GM23248 (cell line): ENCODE results near the gene PLA2G5. TPM values are rescaled to one million over a fixed set of nuclear protein-coding genes. Genes with fewer than 3 reads are reported as not detected.

Experiments used
- DNase-seq: peaks from one replicate; pipeline ENCODE4 v3.0.0-alpha.2; 2015
- H2AFZ ChIP-seq: fragments of 200-600 bp; sonication (generic); 2 replicates; pipeline ENCODE4 v1.6.1; 2016; ENCODE audit warnings: antibody characterized with exemption
- H3F3A ChIP-seq: fragments of 200-600 bp; sonication (generic); 2 replicates; pipeline ENCODE4 v1.6.1; 2016; ENCODE audit warnings: mild to moderate bottlenecking, antibody characterized with exemption, mixed run types; ENCODE audit not compliant: insufficient read depth
- H3K27ac ChIP-seq: fragments of 200-600 bp; sonication (generic); 2 replicates; pipeline ENCODE4 v1.5.1; 2016; ENCODE audit warnings: mild to moderate bottlenecking
- H3K27me3 ChIP-seq: fragments of 200-600 bp; sonication (generic); replicated peaks from 2 replicates; pipeline ENCODE4 v1.6.1; 2016; ENCODE audit warnings: mild to moderate bottlenecking; ENCODE audit not compliant: insufficient read depth
- H3K36me3 ChIP-seq: fragments of 200-600 bp; sonication (generic); 2 replicates; pipeline ENCODE4 v1.6.1; 2016; ENCODE audit warnings: low read depth, mild to moderate bottlenecking
- H3K4me1 ChIP-seq: fragments of 200-600 bp; sonication (generic); 2 replicates; pipeline ENCODE4 v1.6.1; 2016; ENCODE audit warnings: mild to moderate bottlenecking; ENCODE audit not compliant: insufficient read depth
- H3K4me2 ChIP-seq: fragments of 200-600 bp; sonication (generic); one replicate; pipeline ENCODE4 v1.6.1; 2016; ENCODE audit warnings: mild to moderate bottlenecking; ENCODE audit not compliant: unreplicated experiment
- H3K4me3 ChIP-seq: fragments of 200-600 bp; sonication (generic); 2 replicates; pipeline ENCODE4 v1.5.1; 2016; ENCODE audit warnings: mild to moderate bottlenecking
- H3K79me2 ChIP-seq: fragments of 200-600 bp; sonication (generic); 2 replicates; pipeline ENCODE4 v1.6.1; 2016; ENCODE audit warnings: mild to moderate bottlenecking; ENCODE audit not compliant: insufficient read depth
- H3K9ac ChIP-seq: fragments of 200-600 bp; sonication (generic); 2 replicates; pipeline ENCODE4 v1.6.1; 2016; ENCODE audit warnings: mild to moderate bottlenecking
- H3K9me2 ChIP-seq: fragments of 200-600 bp; sonication (generic); 2 replicates; pipeline ENCODE4 v1.6.1; 2016; ENCODE audit warnings: mixed run types, mild to moderate bottlenecking, moderate library complexity; ENCODE audit not compliant: insufficient read depth
- H3K9me3 ChIP-seq: fragments of 200-600 bp; sonication (generic); one replicate; pipeline ENCODE4 v1.6.1; 2017; ENCODE audit warnings: low read depth
- H4K20me1 ChIP-seq: fragments of 200-600 bp; sonication (generic); 2 replicates; pipeline ENCODE4 v1.6.0; 2016; ENCODE audit not compliant: insufficient read depth
- EZH2 ChIP-seq: fragments of 200-600 bp; sonication (generic); IDR thresholded peaks from 2 replicates; pipeline ENCODE4 v1.6.1; 2018; ENCODE audit warnings: antibody characterized with exemption, mild to moderate bottlenecking; ENCODE audit not compliant: insufficient read depth, poor library complexity, severe bottlenecking
- EZH2phosphoT487 ChIP-seq: fragments of 200-600 bp; sonication (generic); IDR thresholded peaks from 2 replicates; pipeline ENCODE4 v1.6.1; 2018; ENCODE audit warnings: antibody characterized with exemption, moderate library complexity, mild to moderate bottlenecking, low read depth; ENCODE audit not compliant: insufficient read depth
- WGBS, 2 experiments: methylation state at CpG; one replicate each; pipeline ENCODE4 v1.1.6; 2015 to 2017; ENCODE audit warnings: low lambda C conversion rate in 2 of 2, low coverage in 1 of 2; ENCODE audit errors: missing lambda C conversion rate in 2 of 2; 5-methylcytosine and 5-hydroxymethylcytosine counted together
- in situ Hi-C: fragments of 300-500 bp; cut with MboI; formaldehyde crosslinking; loops from 2 replicates; pipeline ENCODE4 v1.15.0; 2020
- polyA plus RNA-seq: library from polyadenylated mRNA; unstranded; fragments of >200 nt; fragmentation: Nextera tagmentation; extraction: Ambion mirVana; gene quantifications from 2 replicates; pipeline ENCODE4 v1.2.1, GENCODE V29; 2016
- total RNA-seq: library from RNA; depleted of rRNA; stranded (reverse); fragments of >200 nt; shearing (Covaris generic); gene quantifications from 2 replicates; pipeline ENCODE4 v1.2.3, GENCODE V29; 2014

Gene PLA2G5
- total and polyA plus RNA-seq, 2 experiments from 2014 or later, result 0.16 TPM; not detected in 1

DNA sequence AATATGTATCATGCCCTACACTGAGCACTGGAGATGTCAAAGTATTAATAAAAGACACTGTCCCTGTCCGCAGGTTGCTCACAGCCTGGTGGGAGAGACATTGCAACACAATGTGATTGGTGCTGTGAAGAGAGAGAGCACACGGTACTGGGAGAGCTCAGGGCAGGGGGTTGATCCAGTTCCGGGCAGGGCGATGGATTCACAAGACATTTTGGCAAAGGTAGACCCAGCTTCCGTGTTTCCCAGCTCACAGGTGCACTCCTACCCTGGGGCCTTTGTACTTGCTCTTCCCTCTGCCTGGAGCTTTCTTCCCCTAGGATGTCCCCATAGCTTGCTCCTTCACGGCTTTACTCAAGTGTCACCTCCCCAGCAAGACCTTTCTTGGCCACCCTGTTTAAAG lies 1.4 kb downstream of the PLA2G5 start:
- H3K27ac ChIP-seq, result no peak overlapping the region
- no peaks in the 10 kb centered on the region for H4K20me1 ChIP-seq

DNA sequence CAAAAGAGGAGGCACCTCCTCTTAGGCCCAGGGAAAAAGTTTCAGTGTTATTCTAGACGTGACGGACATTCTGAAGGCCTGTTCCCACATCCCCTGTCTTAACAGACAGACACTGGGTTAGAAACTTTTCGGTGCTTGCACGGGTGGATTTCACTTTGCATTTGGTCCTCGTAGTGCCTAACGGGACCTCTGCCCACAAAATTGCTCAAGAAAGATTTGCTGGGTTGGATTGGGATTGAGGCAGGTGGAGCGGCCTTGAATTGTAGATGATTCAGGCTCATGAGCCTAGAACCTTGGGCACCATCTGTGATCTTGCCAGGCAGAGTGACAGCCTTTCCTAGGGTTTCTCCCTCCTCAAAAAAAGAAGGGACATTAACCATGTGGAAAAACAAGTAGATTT lies 2.8 kb downstream of the PLA2G5 start:
- peaks cover 17% of the 10 kb centered on the region; the same call in 1 of the 2 replicates for H3F3A ChIP-seq
- no peak overlapping the region for H3K9ac ChIP-seq
- H4K20me1 ChIP-seq, result no peaks in the 10 kb centered on the region
- H3K27me3 ChIP-seq, result no peaks in the 10 kb centered on the region
- H3K27ac ChIP-seq, result no peak overlapping the region
- no peak overlapping the region for H3K4me2 ChIP-seq
- no peak for TF ChIP-seq EZH2phosphoT487
- TF ChIP-seq EZH2, result no peak
- no peak overlapping the region for H2AFZ ChIP-seq
- DNase-seq, result no peak
- no peaks in the 10 kb centered on the region for H3K36me3 ChIP-seq
- H3K9me2 ChIP-seq, result no peaks in the 10 kb centered on the region
- no peaks in the 10 kb centered on the region for H3K79me2 ChIP-seq
- WGBS, 2 experiments, result 86 to 89% methylated on average over 7 of the region's 7 CpGs
- no peak overlapping the region for H3K4me3 ChIP-seq
- H3K4me1 ChIP-seq, result peaks cover 46% of the 10 kb centered on the region
- in situ Hi-C loops, result no loop called here
- no peaks in the 10 kb centered on the region for H3K9me3 ChIP-seq

More for the DNA sequence above, 1.4 kb downstream of the PLA2G5 start:
- Histone ChIP-seq H3K27me3 (no peaks in the 10 kb centered on the region), H3F3A (peaks cover 17% of the 10 kb centered on the region; the same call in 1 of the 2 replicates), H3K4me3 (no peak overlapping the region), H3K9me3 (no peaks in the 10 kb centered on the region), H3K9me2 (no peaks in the 10 kb centered on the region), H3K36me3 (no peaks in the 10 kb centered on the region), H3K9ac (no peak overlapping the region), H3K79me2 (no peaks in the 10 kb centered on the region), H2AFZ (no peak overlapping the region), H3K4me2 (no peak overlapping the region), H3K4me1 (peaks cover 43% of the 10 kb centered on the region)
- in situ Hi-C loops, result no loop called here
- DNase-seq, result no peak
- WGBS, 2 experiments, result 90 to 92% methylated on average over 6 of the region's 6 CpGs
- no peak for TF ChIP-seq EZH2phosphoT487
- TF ChIP-seq EZH2, result no peak

DNA sequence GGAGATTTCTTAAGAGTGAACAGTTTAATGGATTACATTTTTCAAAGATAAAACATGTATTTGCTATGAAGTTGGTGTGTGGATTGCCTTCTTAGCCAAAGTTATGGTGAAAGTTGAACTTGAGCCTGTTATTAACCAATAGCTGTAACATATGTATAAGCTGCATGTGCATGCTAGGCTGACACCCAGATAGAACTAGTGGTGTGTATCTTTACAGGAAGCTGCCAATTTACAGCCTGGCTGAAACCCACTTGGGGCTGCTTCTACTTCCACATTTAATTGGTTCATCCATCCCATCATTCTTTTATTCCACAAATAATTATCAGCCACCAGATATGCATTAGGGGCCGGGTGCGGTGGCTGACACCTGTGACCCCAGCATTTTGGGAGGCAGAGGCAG lies 3.3 kb downstream of the PLA2G5 start:
- peaks cover 46% of the 10 kb centered on the region for H3K4me1 ChIP-seq

DNA sequence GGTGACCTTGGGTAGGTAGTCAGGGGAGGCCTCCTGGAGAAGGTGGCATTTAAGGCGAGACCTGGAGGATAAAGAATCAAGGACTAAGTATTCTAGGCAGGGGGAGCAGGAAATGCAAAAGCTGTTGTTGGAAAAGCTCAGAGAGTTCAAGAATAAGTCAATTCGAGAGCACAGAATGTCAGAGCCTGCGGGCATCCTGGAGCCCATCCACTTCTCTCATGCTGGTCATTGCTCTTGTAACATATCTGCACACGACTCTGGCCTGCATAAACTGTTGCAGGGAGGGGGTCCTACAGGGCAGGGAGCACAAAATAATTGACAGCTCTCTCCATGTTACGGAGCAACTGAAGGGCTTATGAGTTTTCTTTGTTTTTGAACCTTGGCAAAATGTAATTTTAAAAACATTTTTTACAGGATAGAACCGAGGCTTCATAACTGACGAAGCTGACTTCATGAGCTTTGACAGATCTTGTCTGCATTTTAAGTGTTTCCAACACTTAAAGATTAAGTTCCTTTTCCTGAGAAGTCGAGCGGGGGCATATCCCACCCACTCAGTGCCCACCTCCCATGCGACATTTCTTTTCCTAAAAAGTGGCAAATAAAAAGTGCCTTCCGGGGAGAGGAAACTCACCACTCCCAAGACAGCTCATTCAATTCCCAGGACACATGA lies 4.2 kb downstream of the PLA2G5 start:
- Histone ChIP-seq H3K4me3 (0 out of 2 replicates have a peak overlapping the region, but pooled peaks have one; percentile 32), H3K9me2 (no peaks in the 10 kb centered on the region), H3K9me3 (no peaks in the 10 kb centered on the region), H3K79me2 (no peaks in the 10 kb centered on the region), H3K4me1 (peaks cover 44% of the 10 kb centered on the region), H3K27ac (peak overlapping the region; percentile 62), H3K27me3 (no peaks in the 10 kb centered on the region), H3F3A (peaks cover 17% of the 10 kb centered on the region; the same call in 1 of the 2 replicates), H3K4me2 (peak overlapping the region; percentile 82), H4K20me1 (no peaks in the 10 kb centered on the region), H2AFZ (peak overlapping the region; percentile 75), H3K9ac (peak overlapping the region; percentile 41), H3K36me3 (no peaks in the 10 kb centered on the region)
- in situ Hi-C loops, result no loop called here
- WGBS, 2 experiments, result 20 to 21% methylated on average over 11 of the region's 11 CpGs
- TF ChIP-seq EZH2 (no peak), EZH2phosphoT487 (no peak)
- DNase-seq, result peak; percentile 74

More for the DNA sequence above, 3.3 kb downstream of the PLA2G5 start:
- no peaks in the 10 kb centered on the region for H4K20me1 ChIP-seq
- no peaks in the 10 kb centered on the region for H3K79me2 ChIP-seq
- peaks cover 17% of the 10 kb centered on the region; the same call in 1 of the 2 replicates for H3F3A ChIP-seq
- no peak overlapping the region for H2AFZ ChIP-seq
- no peak overlapping the region for H3K9ac ChIP-seq
- TF ChIP-seq EZH2phosphoT487 (no peak), EZH2 (no peak)
- no peak overlapping the region for H3K4me3 ChIP-seq
- no peaks in the 10 kb centered on the region for H3K27me3 ChIP-seq
- H3K4me2 ChIP-seq, result no peak overlapping the region
- H3K9me3 ChIP-seq, result no peaks in the 10 kb centered on the region
- no peak for DNase-seq
- in situ Hi-C loops, result no loop called here
- H3K27ac ChIP-seq, result no peak overlapping the region
- no peaks in the 10 kb centered on the region for H3K9me2 ChIP-seq
- no peaks in the 10 kb centered on the region for H3K36me3 ChIP-seq
- WGBS, 2 experiments, result 92 to 100% methylated on average over 2 of the region's 2 CpGs
